ENCODE data around the gene TRPM1. TPM values are rescaled to one million over a fixed set of nuclear protein-coding genes. Genes with fewer than 3 reads are reported as not detected.

The TRPM1 gene
- total RNA-seq, result not detected

GRCh38 chr15:31101262-31102038 lies at the start of gene TRPM1:
Gene TRPM1 (minus strand): TSS chr15:31101725. CDS start chr15:31081355, 20,370 bp downstream.
- Histone ChIP-seq H3K36me3 (no peaks in the 10 kb centered on the region), H3K27ac (no peak within 1 kb of the TSS)

GRCh38 chr15:31150732-31151231 lies 49.3 kb upstream of the TRPM1 start:
- DNase-seq, result no peak
- TF ChIP-seq POLR2A (IDR thresholded peaks at IDR 0.05) (no peak), CTCF (IDR thresholded peaks at IDR 0.05) (no peak)

More at GRCh38 chr15:31101262-31102038, at the start of gene TRPM1:
- Histone ChIP-seq H3K9me3 (no peaks in the 10 kb centered on the region), H3K27me3 (no peaks in the 10 kb centered on the region), H3K4me3 (no peak within 1 kb of the TSS), H3K4me1 (no peaks in the 10 kb centered on the region)
- TF ChIP-seq CTCF (IDR thresholded peaks at IDR 0.05), result no peak
- no peak for TF ChIP-seq POLR2A (IDR thresholded peaks at IDR 0.05)
- no peak for DNase-seq

GRCh38 chr15:31149987-31150386 lies 48.5 kb upstream of the TRPM1 start:
- DNase-seq, result peak in 1 of 3 donors; percentile 18
- no peaks in the 10 kb centered on the region for H3K27me3 ChIP-seq
- TF ChIP-seq POLR2A (IDR thresholded peaks at IDR 0.05) (no peak), CTCF (IDR thresholded peaks at IDR 0.05) (no peak)
- H3K4me3 ChIP-seq, result no peak overlapping the region
- no peak overlapping the region for H3K27ac ChIP-seq
- no peaks in the 10 kb centered on the region for H3K36me3 ChIP-seq
- no peaks in the 10 kb centered on the region for H3K4me1 ChIP-seq
- H3K9me3 ChIP-seq, result no peaks in the 10 kb centered on the region

More at GRCh38 chr15:31150732-31151231, 49.3 kb upstream of the TRPM1 start:
- Histone ChIP-seq H3K4me1 (no peaks in the 10 kb centered on the region), H3K27me3 (no peaks in the 10 kb centered on the region), H3K9me3 (no peaks in the 10 kb centered on the region), H3K4me3 (no peak overlapping the region), H3K36me3 (no peaks in the 10 kb centered on the region), H3K27ac (no peak overlapping the region)

- H3K4me3 ChIP-seq, result no peak overlapping the region
- no peaks in the 10 kb centered on the region for H3K9me3 ChIP-seq
- TF ChIP-seq POLR2A (IDR thresholded peaks at IDR 0.05), result no peak
- TF ChIP-seq CTCF (IDR thresholded peaks at IDR 0.05), result no peak
- no peaks in the 10 kb centered on the region for H3K4me1 ChIP-seq
- H3K27me3 ChIP-seq, result no peaks in the 10 kb centered on the region
- no peak overlapping the region for H3K27ac ChIP-seq
- peak in 1 of 3 donors; percentile 9 for DNase-seq
- no peaks in the 10 kb centered on the region for H3K36me3 ChIP-seq
Observed at GRCh38 chr15:31149088-31149505, 47.6 kb upstream of the TRPM1 start.

- peak in 1 of 3 donors; percentile 33 for DNase-seq
- no peaks in the 10 kb centered on the region for H3K36me3 ChIP-seq
Observed at GRCh38 chr15:31148297-31149087, 47.0 kb upstream of the TRPM1 start.

More at GRCh38 chr15:31148297-31149087, 47.0 kb upstream of the TRPM1 start:
- Histone ChIP-seq H3K27me3 (no peaks in the 10 kb centered on the region), H3K9me3 (no peaks in the 10 kb centered on the region), H3K4me1 (no peaks in the 10 kb centered on the region), H3K27ac (no peak overlapping the region), H3K4me3 (no peak overlapping the region)
- TF ChIP-seq POLR2A (IDR thresholded peaks at IDR 0.05) (no peak), CTCF (IDR thresholded peaks at IDR 0.05) (no peak)
